K562 (cell line): ENCODE data around the gene SLCO3A1. TPM values are rescaled to one million over a fixed set of nuclear protein-coding genes. Genes with fewer than 3 reads are reported as not detected.

Experiments used
- ATAC-seq: fragments of 200-7000 bp; cut with Tn5 transposase; 3 replicates; pipeline ENCODE4 v1.9.1; 2020; ENCODE audit warnings: moderate library complexity
- BruUV-seq: library from RNA; stranded (reverse); fragments of 400-500 nt; replicated peaks from 2 replicates; lab custom pipeline; 2021; lab: Mats Ljungman, UMichigan
- CTCF ChIA-PET: fragments of 300-600 bp; formaldehyde crosslinking; extraction: SDS; loops from one replicate; lab custom pipeline; 2021; ENCODE audit warnings: low intra/inter-chr PET ratio; lab: Yijun Ruan, JAX
- POLR2A ChIA-PET: fragments of 300-600, 350-650 bp; sonication (Branson Sonifier 250); formaldehyde crosslinking; extraction: SDS; loops from one replicate; lab custom pipeline; 2021; ENCODE audit warnings: antibody characterized with exemption, inconsistent platforms; lab: Yijun Ruan, JAX
- DNase-seq, 4 experiments: peaks; one replicate each; pipeline versions ENCODE4 v3.0.0 to v3.0.0-alpha.2; 2011 to 2018; ENCODE audit warnings: low spot score in 3 of 4, mixed read lengths in 3 of 4; ENCODE audit errors: extremely low read depth in 1 of 4
- FAIRE-seq: peaks from 2 replicates; lab custom pipeline; 2011; peaks lifted over from hg19 to GRCh38; lab: Jason Lieb, UNC
- H2AFZ ChIP-seq: 2 replicates; pipeline ENCODE4 v1.6.0; 2011; ENCODE audit warnings: low read depth, low read length, control low read depth, inconsistent platforms
- H3K27ac ChIP-seq: fragments of 200-600 bp; 3 replicates; pipeline ENCODE4 v1.8.0; 2011; ENCODE audit warnings: low read depth, mild to moderate bottlenecking, control low read depth, inconsistent platforms, low read length, moderate library complexity, mixed read lengths; ENCODE audit errors: extremely low read depth
- H3K27me3 ChIP-seq, 2 experiments: fragments of 300-600 bp in 1 of 2; 2 replicates in 1 of 2; 3 replicates in 1 of 2; pipeline versions ENCODE4 v1.6.0 to v1.8.0; 2011; ENCODE audit warnings: inconsistent platforms in 2 of 2, low read length in 2 of 2, mild to moderate bottlenecking in 1 of 2, mixed read lengths in 1 of 2, moderate library complexity in 1 of 2; ENCODE audit not compliant: control insufficient read depth in 2 of 2, insufficient read depth in 2 of 2
- H3K36me3 ChIP-seq: fragments of 300-600 bp; 3 replicates; pipeline ENCODE4 v1.8.0; 2011; ENCODE audit warnings: mild to moderate bottlenecking, low read length, inconsistent platforms; ENCODE audit not compliant: control insufficient read depth, insufficient read depth
- H3K4me1 ChIP-seq, 2 experiments: fragments of 200-600 bp in 1 of 2; replicated peaks in 1 of 2; 2 replicates in 1 of 2; 3 replicates in 1 of 2; pipeline versions ENCODE4 v1.5.1 to v1.8.0; 2011; ENCODE audit warnings: inconsistent platforms in 2 of 2, low read length in 2 of 2, mild to moderate bottlenecking in 1 of 2, mixed read lengths in 1 of 2, moderate library complexity in 1 of 2; ENCODE audit not compliant: control insufficient read depth in 2 of 2, insufficient read depth in 2 of 2
- H3K4me2 ChIP-seq: 2 replicates; pipeline ENCODE4 v1.6.1; 2011; ENCODE audit warnings: low read length, control low read depth, inconsistent platforms, mixed read lengths; ENCODE audit not compliant: insufficient read depth
- H3K4me3 ChIP-seq: fragments of 200-600 bp; sonication (generic), shearing (Covaris generic); 2 replicates; pipeline ENCODE4 v1.5.1; 2016; ENCODE audit warnings: control low read depth, inconsistent platforms
- H3K79me2 ChIP-seq: fragments of 200-600 bp; 3 replicates; pipeline ENCODE4 v1.8.0; 2011; ENCODE audit warnings: low read length, inconsistent platforms; ENCODE audit not compliant: control insufficient read depth, insufficient read depth
- H3K9ac ChIP-seq, 2 experiments: 2 replicates each; pipeline versions ENCODE4 v1.6.0 to v1.6.1; 2011; ENCODE audit warnings: low read depth in 2 of 2, low read length in 2 of 2, control low read depth in 1 of 2, inconsistent platforms in 1 of 2, mild to moderate bottlenecking in 1 of 2, mixed read lengths in 1 of 2; ENCODE audit not compliant: insufficient read depth in 1 of 2
- H3K9me1 ChIP-seq: one replicate; pipeline ENCODE4 v1.6.0; 2011; ENCODE audit warnings: inconsistent platforms, mild to moderate bottlenecking, low read length, moderate library complexity; ENCODE audit not compliant: control insufficient read depth, insufficient read depth
- H3K9me3 ChIP-seq: replicated peaks from 2 replicates; pipeline ENCODE4 v1.5.1; 2011; ENCODE audit warnings: low read depth, low read length, inconsistent platforms; ENCODE audit not compliant: control insufficient read depth, insufficient read depth
- H4K20me1 ChIP-seq: replicated peaks from 2 replicates; pipeline ENCODE4 v1.6.1; 2011; ENCODE audit warnings: low read length, inconsistent platforms, mixed read lengths; ENCODE audit not compliant: control insufficient read depth, insufficient read depth
- CC2D1A ChIP-seq: fragments of 450-650 bp; IDR thresholded peaks from 2 replicates; pipeline ENCODE4 v1.6.1; 2017; ENCODE audit warnings: mild to moderate bottlenecking
- ESRRA ChIP-seq: fragments of 450-650 bp; IDR thresholded peaks from 2 replicates; pipeline ENCODE4 v1.6.1; 2014; ENCODE audit warnings: low read depth, mild to moderate bottlenecking, moderate library complexity, borderline replicate concordance
- HDGF ChIP-seq: fragments of 450-650 bp; IDR thresholded peaks from 2 replicates; pipeline ENCODE4 v1.6.1; 2016
- HMG20B ChIP-seq: fragments of 250-450 bp; sonication (Bioruptor Pico); IDR thresholded peaks from 2 replicates; pipeline ENCODE4 v1.5.0; 2021; ENCODE audit warnings: mild to moderate bottlenecking
- IRF1 ChIP-seq: sonication (generic); formaldehyde crosslinking; IDR thresholded peaks from 2 replicates; pipeline ENCODE4 v1.8.0; 2022; ENCODE audit warnings: missing genetic modification reagents, mild to moderate bottlenecking, borderline replicate concordance
- KAT2B ChIP-seq: IDR thresholded peaks from one replicate; pipeline ENCODE4 v1.6.1; 2012; ENCODE audit warnings: low read depth, mild to moderate bottlenecking, control low read depth, inconsistent platforms, low read length, moderate library complexity
- KLF1 ChIP-seq: fragments of 450-650 bp; IDR thresholded peaks from 2 replicates; pipeline ENCODE4 v1.6.1; 2016; ENCODE audit warnings: missing genetic modification characterization, missing compliant biosample characterization
- MCM5 ChIP-seq: fragments of 450-650 bp; IDR thresholded peaks from 2 replicates; pipeline ENCODE4 v1.6.1; 2016; ENCODE audit warnings: low read depth
- SAP30 ChIP-seq: fragments of 200-600 bp; sonication (generic); IDR thresholded peaks from 2 replicates; pipeline ENCODE4 v1.6.1; 2012; ENCODE audit warnings: borderline replicate concordance, low read depth, mild to moderate bottlenecking, moderate library complexity, low read length, control low read depth, inconsistent platforms; ENCODE audit not compliant: insufficient read depth, poor library complexity, severe bottlenecking
- TRIM24 ChIP-seq, 2 experiments: fragments of 450-650 bp; IDR thresholded peaks; 2 replicates each; pipeline ENCODE4 v1.6.1; 2016
- U2AF1 ChIP-seq: fragments of 200-400 bp; formaldehyde crosslinking; optimal IDR thresholded peaks from 2 replicates; pipeline ENCODE3; 2017; ENCODE audit warnings: mild to moderate bottlenecking, low read depth, low read length, moderate library complexity
- WGBS: fragments of 100-300 bp; shearing (Covaris generic); methylation state at CpG from one replicate; pipeline ENCODE4 v1.1.6; 2016; ENCODE audit warnings: low coverage, mixed read lengths; ENCODE audit not compliant: insufficient coverage; ENCODE audit errors: missing lambda C conversion rate; 5-methylcytosine and 5-hydroxymethylcytosine counted together
- in situ Hi-C: fragments of 300-500 bp; cut with MboI; formaldehyde crosslinking; loops from 4 replicates; pipeline ENCODE4 v1.15.0; 2018; ENCODE audit warnings: inconsistent platforms, mixed read lengths
- intact Hi-C: fragments of 100-400 bp; cut with micrococcal nuclease; formaldehyde crosslinking; loops from 2 replicates; pipeline ENCODE4 v1.14.2; 2022
- polyA plus RNA-seq, 8 experiments: library from polyadenylated mRNA; depleted of rRNA in 4 of 8; stranded (reverse) in 5 of 8; unstranded in 3 of 8; fragments of >200 nt; fragmentation: Nextera tagmentation in 2 of 8; fragmentation: Illumina TruSeq in 1 of 8; extraction: Ambion mirVana in 2 of 8; extraction: Trizol in 1 of 8; gene quantifications; 2 replicates each; pipeline versions ENCODE4 v1.2.1 to v1.2.3, GENCODE V29; 2011 to 2014; ENCODE audit warnings: inconsistent platforms in 1 of 8, missing spikeins in 1 of 8
- total RNA-seq, 7 experiments: library from RNA; depleted of rRNA in 6 of 7; stranded (reverse); fragments of >200 nt in 6 of 7; fragmentation: Illumina TruSeq in 2 of 7; extraction: Trizol in 2 of 7; gene quantifications; 2 replicates each; pipeline versions ENCODE4 v1.2.1 to v1.2.3, GENCODE V29; 2011 to 2021; ENCODE audit warnings: low replicate concordance in 1 of 7
- TF ChIP-seq, protein P1 (sequence below): sonication (generic); formaldehyde crosslinking; IDR thresholded peaks from 2 replicates; pipeline ENCODE4 v1.8.1; 2023; ENCODE audit warnings: mild to moderate bottlenecking, missing genetic modification reagents

The SLCO3A1 gene
- total and polyA plus RNA-seq, 9 of the 15 experiments (the other 6 are each of a cell fraction or from before 2014, with no cell fraction given): 0.01 to 0.84 (median 0.06) TPM; not detected in 3

GRCh38 chr15:92149029-92149428 is 295.5 kb downstream of the SLCO3A1 start:
- no peak for TF ChIP-seq TRIM24 (IDR thresholded peaks at IDR 0.05)
- TF ChIP-seq ESRRA: no peak
- TF ChIP-seq KLF1: no peak
- TF ChIP-seq, protein P1, sequence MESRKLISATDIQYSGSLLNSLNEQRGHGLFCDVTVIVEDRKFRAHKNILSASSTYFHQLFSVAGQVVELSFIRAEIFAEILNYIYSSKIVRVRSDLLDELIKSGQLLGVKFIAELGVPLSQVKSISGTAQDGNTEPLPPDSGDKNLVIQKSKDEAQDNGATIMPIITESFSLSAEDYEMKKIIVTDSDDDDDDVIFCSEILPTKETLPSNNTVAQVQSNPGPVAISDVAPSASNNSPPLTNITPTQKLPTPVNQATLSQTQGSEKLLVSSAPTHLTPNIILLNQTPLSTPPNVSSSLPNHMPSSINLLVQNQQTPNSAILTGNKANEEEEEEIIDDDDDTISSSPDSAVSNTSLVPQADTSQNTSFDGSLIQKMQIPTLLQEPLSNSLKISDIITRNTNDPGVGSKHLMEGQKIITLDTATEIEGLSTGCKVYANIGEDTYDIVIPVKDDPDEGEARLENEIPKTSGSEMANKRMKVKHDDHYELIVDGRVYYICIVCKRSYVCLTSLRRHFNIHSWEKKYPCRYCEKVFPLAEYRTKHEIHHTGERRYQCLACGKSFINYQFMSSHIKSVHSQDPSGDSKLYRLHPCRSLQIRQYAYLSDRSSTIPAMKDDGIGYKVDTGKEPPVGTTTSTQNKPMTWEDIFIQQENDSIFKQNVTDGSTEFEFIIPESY: no peak
- TF ChIP-seq HDGF: no peak
- no peak for TF ChIP-seq CC2D1A
- no peak for TF ChIP-seq MCM5
- TF ChIP-seq KAT2B: no peak
- TF ChIP-seq HMG20B: no peak
- no peak for TF ChIP-seq IRF1 (CRISPR knock-in tag)
- TF ChIP-seq SAP30: no peak
- TF ChIP-seq U2AF1: no peak
- H3K4me2 ChIP-seq: no peak overlapping the region
- H3K9ac ChIP-seq: no peak overlapping the region
- H3K27me3 ChIP-seq: peaks cover 0 to 6% of the 10 kb centered on the region in 2 experiments; a peak in 2 of 5 replicates
- BruUV-seq: no TSS peak
- 1% methylated on average over 4 of the region's 4 CpGs for WGBS
- intact Hi-C loops: no loop called here
- H3K9me3 ChIP-seq: no peaks in the 10 kb centered on the region
- ChIA-PET POLR2A (interaction anchor here (0.7 kb wide), 1 partner anchor 201 kb away, joined by 3 read pairs; no protein-coding TSS in a partner anchor), CTCF (no interaction called here)
- no peak overlapping the region for H2AFZ ChIP-seq
- H3K9me1 ChIP-seq: no peaks in the 10 kb centered on the region
- in situ Hi-C loops: no loop called here
- H3K36me3 ChIP-seq: no peaks in the 10 kb centered on the region
- no peaks in the 10 kb centered on the region for H3K4me1 ChIP-seq
- no peak overlapping the region for H3K4me3 ChIP-seq
- H3K79me2 ChIP-seq: no peaks in the 10 kb centered on the region
- H3K27ac ChIP-seq: no peak overlapping the region
- DNase-seq (no peak), FAIRE-seq (no peak), ATAC-seq (no peak)
- H4K20me1 ChIP-seq: no peaks in the 10 kb centered on the region
